ENCODE results near the gene SNF8. TPM values are rescaled to one million over a fixed set of nuclear protein-coding genes. Genes with fewer than 3 reads are reported as not detected.

The SNF8 gene, protein sequence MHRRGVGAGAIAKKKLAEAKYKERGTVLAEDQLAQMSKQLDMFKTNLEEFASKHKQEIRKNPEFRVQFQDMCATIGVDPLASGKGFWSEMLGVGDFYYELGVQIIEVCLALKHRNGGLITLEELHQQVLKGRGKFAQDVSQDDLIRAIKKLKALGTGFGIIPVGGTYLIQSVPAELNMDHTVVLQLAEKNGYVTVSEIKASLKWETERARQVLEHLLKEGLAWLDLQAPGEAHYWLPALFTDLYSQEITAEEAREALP
- 100 to 1,000 TPM in 1 of 4 donors, 10 to 100 TPM in 3; 66.0 to 105 (median 79.8) TPM for total RNA-seq

DNA sequence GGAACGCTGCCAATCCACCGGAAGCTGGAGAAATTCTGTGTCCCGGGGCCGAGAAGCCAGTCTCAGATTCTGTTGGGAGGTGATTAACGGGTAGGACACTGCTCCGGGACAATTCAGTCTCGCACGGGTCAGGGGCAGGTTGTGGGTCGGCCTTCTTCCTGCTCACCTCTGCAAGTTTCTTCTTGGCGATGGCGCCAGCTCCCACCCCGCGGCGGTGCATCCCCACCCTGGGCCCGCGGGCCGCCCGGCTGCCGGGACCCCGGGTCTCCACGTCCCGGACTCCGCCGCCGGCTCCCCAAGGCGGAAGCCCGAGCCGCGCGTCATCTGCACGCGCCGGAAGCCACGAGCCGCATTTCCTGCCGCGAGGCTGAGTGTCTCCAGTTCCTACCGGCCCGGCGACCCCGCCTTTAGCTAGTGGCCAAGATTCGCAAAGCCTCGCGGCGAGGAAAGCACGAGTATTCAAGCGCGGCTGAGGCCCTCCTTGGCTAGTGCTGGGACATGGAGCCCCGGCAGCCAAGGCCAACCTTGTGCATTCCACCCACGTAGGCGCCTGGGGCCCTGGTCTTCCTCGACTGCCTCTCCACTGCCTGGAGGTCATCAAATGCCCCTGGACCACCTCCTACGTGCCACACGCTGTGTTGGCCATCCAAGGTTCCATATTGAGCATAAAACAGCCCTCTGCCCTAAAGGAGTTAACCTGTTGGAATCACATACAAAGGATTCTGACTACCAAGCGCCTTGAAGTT is at the start of gene SNF8:
Gene SNF8, minus strand, starts transcription at position 328 of the 746 bp plus-strand sequence. Its CDS starts 108 bp downstream, at position 220.
- no peak for TF ChIP-seq CTCF (IDR thresholded peaks at IDR 0.05; ENCODE audit: low read depth)

DNA sequence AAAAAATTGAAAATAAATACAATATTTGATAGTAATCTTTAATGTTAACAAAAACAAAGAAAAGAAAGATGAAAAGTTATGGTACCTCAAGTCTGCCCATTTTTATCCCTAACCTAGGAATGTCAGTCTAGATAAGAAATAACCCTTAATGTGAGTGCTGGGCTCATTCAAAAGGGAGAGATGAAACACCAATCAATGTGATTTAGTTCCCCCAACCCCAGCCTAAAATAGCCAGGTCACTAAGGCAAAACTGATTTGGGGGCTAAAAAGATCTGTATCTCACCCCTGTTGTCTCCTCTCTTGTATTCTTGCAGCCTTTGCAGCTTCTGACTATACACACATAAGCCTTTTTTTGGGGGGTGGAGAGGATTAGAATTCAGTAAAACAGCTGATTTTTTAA is 49.3 kb upstream of the SNF8 start:
- no peak for TF ChIP-seq CTCF (IDR thresholded peaks at IDR 0.05; ENCODE audit: low read depth)

DNA sequence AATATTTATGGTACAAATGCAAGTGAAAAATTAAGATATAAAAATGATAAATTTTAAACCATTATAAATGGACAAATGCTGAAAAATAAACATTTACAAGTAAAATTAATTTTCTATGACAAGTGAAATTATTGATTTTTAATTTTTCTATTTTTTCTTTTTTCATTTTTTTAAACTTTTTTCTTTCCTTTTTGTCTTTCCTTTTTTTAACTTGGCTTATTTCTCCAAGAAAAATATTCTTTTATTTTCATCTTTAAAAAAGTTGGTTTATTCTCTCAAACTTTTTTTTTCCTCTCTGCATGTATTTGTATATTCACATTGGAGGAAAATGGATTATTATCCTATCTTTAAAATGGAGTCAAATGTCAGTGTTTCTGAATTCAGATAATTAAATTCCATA is 48.7 kb upstream of the SNF8 start:
- TF ChIP-seq CTCF (IDR thresholded peaks at IDR 0.05; ENCODE audit: low read depth) = no peak

DNA sequence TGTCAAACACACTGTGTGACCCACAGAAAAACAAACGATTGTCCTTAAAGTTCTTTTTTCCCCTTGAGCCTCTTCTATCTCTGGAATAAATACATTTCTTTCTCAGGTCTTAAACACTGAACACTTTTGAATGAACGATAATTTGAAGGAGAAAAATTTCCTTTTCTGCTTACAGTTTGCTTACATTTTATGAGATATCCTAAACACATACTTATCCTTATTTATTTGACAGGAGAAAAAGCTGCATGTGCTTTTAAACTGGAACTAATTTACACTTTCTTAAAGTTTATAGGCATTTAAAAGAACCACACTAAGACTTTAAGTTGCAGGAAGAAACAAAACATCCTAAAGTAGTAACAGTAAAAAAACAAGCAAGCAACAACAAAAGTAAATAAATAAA is 47.8 kb upstream of the SNF8 start:
- TF ChIP-seq CTCF (IDR thresholded peaks at IDR 0.05; ENCODE audit: low read depth) = no peak

DNA sequence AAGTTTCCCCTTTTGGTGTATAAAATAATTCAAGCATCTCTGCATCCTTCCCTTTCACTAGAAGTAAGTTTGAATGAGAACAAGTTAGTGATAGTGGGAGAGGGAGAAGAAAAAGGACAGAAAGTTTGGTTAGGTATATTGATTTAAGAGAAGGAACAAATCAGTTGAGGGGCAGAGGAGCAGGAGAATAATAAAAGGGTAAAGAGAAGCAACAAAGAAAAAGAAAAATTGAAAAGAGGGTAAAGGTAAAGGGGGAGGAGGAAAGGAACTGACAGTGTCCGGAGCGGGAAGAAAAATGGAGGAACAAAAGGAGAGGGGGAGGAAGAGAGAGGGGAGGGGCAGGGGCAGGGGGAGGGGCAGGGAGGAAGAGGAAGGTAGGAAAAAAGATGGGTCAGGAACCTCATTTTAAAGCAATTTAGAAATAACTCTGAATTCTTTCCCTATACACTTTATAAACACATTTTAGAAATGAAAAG is 46.3 kb upstream of the SNF8 start:
- no peak for TF ChIP-seq CTCF (IDR thresholded peaks at IDR 0.05; ENCODE audit: low read depth)

GRCh38 chr17:48989100-48989499 is 44.5 kb upstream of the SNF8 start:
- TF ChIP-seq CTCF (IDR thresholded peaks at IDR 0.05; ENCODE audit: low read depth) = no peak

- TF ChIP-seq CTCF (IDR thresholded peaks at IDR 0.05; ENCODE audit: low read depth) = no peak
Observed at GRCh38 chr17:48985436-48986245, 41.0 kb upstream of the SNF8 start.

Data from subcutaneous adipose tissue (tissue), 4 donors.